ENCODE data around the gene ARID5B. TPM values are rescaled to one million over a fixed set of nuclear protein-coding genes. Genes with fewer than 3 reads are reported as not detected.

Gene ARID5B
- total RNA-seq, 1 donor from 2014 or later: 0.62 TPM

- Mint-ChIP-seq H3K27me3 (ENCODE audit: unreplicated experiment) (no peaks in the 10 kb centered on the region), H3K36me3 (ENCODE audit: low read depth, unreplicated experiment) (no peaks in the 10 kb centered on the region), H3K9me3 (ENCODE audit: unreplicated experiment) (no peaks in the 10 kb centered on the region), H3K27ac (ENCODE audit: unreplicated experiment) (no peak overlapping the region), H3K4me1 (ENCODE audit: unreplicated experiment) (no peaks in the 10 kb centered on the region), H3K4me3 (ENCODE audit: unreplicated experiment) (no peak overlapping the region)
- no peak for TF ChIP-seq CTCF (IDR thresholded peaks at IDR 0.05; ENCODE audit: unreplicated experiment)
- DNase-seq (ENCODE audit: low spot score): no peak
Measured at GRCh38 chr10:62084451-62084850, 183.0 kb downstream of the ARID5B start.

GRCh38 chr10:62085404-62085803 is 183.9 kb downstream of the ARID5B start:
- H3K9me3 Mint-ChIP-seq (ENCODE audit: unreplicated experiment): no peaks in the 10 kb centered on the region
- no peaks in the 10 kb centered on the region for H3K27me3 Mint-ChIP-seq (ENCODE audit: unreplicated experiment)
- no peak for DNase-seq (ENCODE audit: low spot score)
- no peaks in the 10 kb centered on the region for H3K36me3 Mint-ChIP-seq (ENCODE audit: low read depth, unreplicated experiment)
- no peak overlapping the region for H3K4me3 Mint-ChIP-seq (ENCODE audit: unreplicated experiment)
- H3K27ac Mint-ChIP-seq (ENCODE audit: unreplicated experiment): no peak overlapping the region
- no peak for TF ChIP-seq CTCF (IDR thresholded peaks at IDR 0.05; ENCODE audit: unreplicated experiment)
- no peaks in the 10 kb centered on the region for H3K4me1 Mint-ChIP-seq (ENCODE audit: unreplicated experiment)

- Mint-ChIP-seq H3K27ac (ENCODE audit: unreplicated experiment) (no peak overlapping the region), H3K4me1 (ENCODE audit: unreplicated experiment) (no peaks in the 10 kb centered on the region), H3K36me3 (ENCODE audit: low read depth, unreplicated experiment) (no peaks in the 10 kb centered on the region)
Measured at GRCh38 chr10:62085821-62086220, 184.3 kb downstream of the ARID5B start.

GRCh38 chr10:62087329-62087728 is 185.8 kb downstream of the ARID5B start:
- H3K36me3 Mint-ChIP-seq (ENCODE audit: low read depth, unreplicated experiment): no peaks in the 10 kb centered on the region

More at GRCh38 chr10:62085821-62086220, 184.3 kb downstream of the ARID5B start:
- Mint-ChIP-seq H3K27me3 (ENCODE audit: unreplicated experiment) (no peaks in the 10 kb centered on the region), H3K4me3 (ENCODE audit: unreplicated experiment) (no peak overlapping the region), H3K9me3 (ENCODE audit: unreplicated experiment) (no peaks in the 10 kb centered on the region)
- no peak for DNase-seq (ENCODE audit: low spot score)
- TF ChIP-seq CTCF (IDR thresholded peaks at IDR 0.05; ENCODE audit: unreplicated experiment): no peak

GRCh38 chr10:62088786-62089185 is 187.3 kb downstream of the ARID5B start:
- no peaks in the 10 kb centered on the region for H3K4me1 Mint-ChIP-seq (ENCODE audit: unreplicated experiment)
- no peaks in the 10 kb centered on the region for H3K27me3 Mint-ChIP-seq (ENCODE audit: unreplicated experiment)
- H3K36me3 Mint-ChIP-seq (ENCODE audit: low read depth, unreplicated experiment): no peaks in the 10 kb centered on the region
- no peak for DNase-seq (ENCODE audit: low spot score)
- TF ChIP-seq CTCF (IDR thresholded peaks at IDR 0.05; ENCODE audit: unreplicated experiment): no peak
- no peak overlapping the region for H3K4me3 Mint-ChIP-seq (ENCODE audit: unreplicated experiment)
- H3K9me3 Mint-ChIP-seq (ENCODE audit: unreplicated experiment): no peaks in the 10 kb centered on the region
- H3K27ac Mint-ChIP-seq (ENCODE audit: unreplicated experiment): no peak overlapping the region

More at GRCh38 chr10:62087329-62087728, 185.8 kb downstream of the ARID5B start:
- no peak overlapping the region for H3K27ac Mint-ChIP-seq (ENCODE audit: unreplicated experiment)
- no peaks in the 10 kb centered on the region for H3K9me3 Mint-ChIP-seq (ENCODE audit: unreplicated experiment)
- no peak for DNase-seq (ENCODE audit: low spot score)
- H3K4me1 Mint-ChIP-seq (ENCODE audit: unreplicated experiment): no peaks in the 10 kb centered on the region
- TF ChIP-seq CTCF (IDR thresholded peaks at IDR 0.05; ENCODE audit: unreplicated experiment): no peak
- H3K4me3 Mint-ChIP-seq (ENCODE audit: unreplicated experiment): no peak overlapping the region
- H3K27me3 Mint-ChIP-seq (ENCODE audit: unreplicated experiment): no peaks in the 10 kb centered on the region

Measured in endothelial cell (in vitro differentiated cells).